Measurements from ENCODE around the gene UTS2B.
A peak's percentile ranks its signal among the peaks of the same experiment; 100 is the strongest.

The UTS2B gene

GRCh38 chr3:191244242-191244867, 86.0 kb downstream of the UTS2B start:
- no peak for DNase-seq (ENCODE audit: insufficient read length, low spot score)
- TF ChIP-seq CTCF (IDR thresholded peaks at IDR 0.05; ENCODE audit: insufficient read depth, missing control alignments), result peak; percentile 33
- FAIRE-seq, result no peak

GRCh38 chr3:191240486-191240885, 89.8 kb downstream of the UTS2B start:
- FAIRE-seq (no peak), DNase-seq (ENCODE audit: insufficient read length, low spot score) (no peak)
- no peak for TF ChIP-seq CTCF (IDR thresholded peaks at IDR 0.05; ENCODE audit: insufficient read depth, missing control alignments)

- no peak for TF ChIP-seq CTCF (IDR thresholded peaks at IDR 0.05; ENCODE audit: insufficient read depth, missing control alignments)
- FAIRE-seq (peak; percentile 80), DNase-seq (ENCODE audit: insufficient read length, low spot score) (no peak)
Measured at GRCh38 chr3:191239407-191240031, 90.8 kb downstream of the UTS2B start.

GRCh38 chr3:191238321-191238817, 92.0 kb downstream of the UTS2B start:
- FAIRE-seq (no peak), DNase-seq (ENCODE audit: insufficient read length, low spot score) (no peak)
- TF ChIP-seq CTCF (IDR thresholded peaks at IDR 0.05; ENCODE audit: insufficient read depth, missing control alignments), result no peak

- FAIRE-seq (no peak), DNase-seq (ENCODE audit: insufficient read length, low spot score) (no peak)
- no peak for TF ChIP-seq CTCF (IDR thresholded peaks at IDR 0.05; ENCODE audit: insufficient read depth, missing control alignments)
Measured at GRCh38 chr3:191237047-191237882, 93.1 kb downstream of the UTS2B start.

- TF ChIP-seq CTCF (IDR thresholded peaks at IDR 0.05; ENCODE audit: insufficient read depth, missing control alignments), result no peak
- DNase-seq (ENCODE audit: insufficient read length, low spot score) (no peak), FAIRE-seq (no peak)
Measured at GRCh38 chr3:191236646-191237045, 93.7 kb downstream of the UTS2B start.
